ENCODE data around the gene STK17A.

DNA sequence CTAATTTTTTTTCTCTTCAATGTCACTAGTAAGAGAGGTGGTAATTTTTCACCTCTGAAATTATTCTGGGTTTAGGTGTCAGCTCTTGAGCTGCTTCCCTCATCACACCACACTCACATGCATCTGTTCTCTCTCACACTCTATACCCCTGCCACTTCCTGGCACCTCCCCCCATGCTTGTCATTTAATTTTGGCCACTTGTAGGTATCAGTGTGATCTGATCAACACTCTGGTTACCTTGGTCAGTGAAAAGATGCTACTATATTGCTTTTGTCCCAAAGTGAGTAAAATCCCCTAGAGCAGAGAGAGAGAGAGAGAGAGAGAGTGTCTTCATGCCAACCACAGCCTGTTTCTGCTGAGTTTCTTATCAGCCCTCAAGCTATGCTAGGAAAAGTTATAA lies 42.5 kb downstream of the STK17A start:
- TF ChIP-seq, protein P1, sequence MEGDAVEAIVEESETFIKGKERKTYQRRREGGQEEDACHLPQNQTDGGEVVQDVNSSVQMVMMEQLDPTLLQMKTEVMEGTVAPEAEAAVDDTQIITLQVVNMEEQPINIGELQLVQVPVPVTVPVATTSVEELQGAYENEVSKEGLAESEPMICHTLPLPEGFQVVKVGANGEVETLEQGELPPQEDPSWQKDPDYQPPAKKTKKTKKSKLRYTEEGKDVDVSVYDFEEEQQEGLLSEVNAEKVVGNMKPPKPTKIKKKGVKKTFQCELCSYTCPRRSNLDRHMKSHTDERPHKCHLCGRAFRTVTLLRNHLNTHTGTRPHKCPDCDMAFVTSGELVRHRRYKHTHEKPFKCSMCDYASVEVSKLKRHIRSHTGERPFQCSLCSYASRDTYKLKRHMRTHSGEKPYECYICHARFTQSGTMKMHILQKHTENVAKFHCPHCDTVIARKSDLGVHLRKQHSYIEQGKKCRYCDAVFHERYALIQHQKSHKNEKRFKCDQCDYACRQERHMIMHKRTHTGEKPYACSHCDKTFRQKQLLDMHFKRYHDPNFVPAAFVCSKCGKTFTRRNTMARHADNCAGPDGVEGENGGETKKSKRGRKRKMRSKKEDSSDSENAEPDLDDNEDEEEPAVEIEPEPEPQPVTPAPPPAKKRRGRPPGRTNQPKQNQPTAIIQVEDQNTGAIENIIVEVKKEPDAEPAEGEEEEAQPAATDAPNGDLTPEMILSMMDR (IDR thresholded peaks at IDR 0.05; ENCODE audit: poor library complexity, severe bottlenecking), result no peak
- TF ChIP-seq POLR2AphosphoS5 (IDR thresholded peaks at IDR 0.05) (no peak), EZH2 (IDR thresholded peaks at IDR 0.05; ENCODE audit: borderline replicate concordance, insufficient read depth, low read length, poor library complexity, severe bottlenecking) (no peak), EP300 (conservative IDR thresholded peaks at IDR 0.05; ENCODE audit: poor library complexity, severe bottlenecking) (no peak), SMC3 (conservative IDR thresholded peaks at IDR 0.05; ENCODE audit: poor library complexity) (no peak), TAF1 (IDR thresholded peaks at IDR 0.05; ENCODE audit: low read depth) (no peak), RAD21 (conservative IDR thresholded peaks at IDR 0.05) (no peak), REST (IDR thresholded peaks at IDR 0.05; ENCODE audit: borderline replicate concordance) (no peak), MXI1 (conservative IDR thresholded peaks at IDR 0.05; ENCODE audit: poor library complexity, severe bottlenecking) (no peak)
